HG03045 (cell line): ENCODE data around the gene COQ5.

Experiments
- ATAC-seq: cut with Tn5 transposase; IDR thresholded peaks from one replicate; pipeline ENCODE4 v1.9.1; 2021; ENCODE audit warnings: mild to moderate bottlenecking, moderate library complexity; ENCODE audit not compliant: unreplicated experiment

Gene COQ5

GRCh38 chr12:120485961-120486881 is 42.7 kb downstream of the COQ5 start:
- no peak for ATAC-seq

GRCh38 chr12:120483621-120484020 is 45.3 kb downstream of the COQ5 start:
- no peak for ATAC-seq

- no peak for ATAC-seq
Measured at GRCh38 chr12:120481022-120481767, 47.8 kb downstream of the COQ5 start.

GRCh38 chr12:120480211-120480610 is 48.7 kb downstream of the COQ5 start:
- ATAC-seq, result no peak

- no peak for ATAC-seq
Measured at GRCh38 chr12:120479458-120479857, 49.5 kb downstream of the COQ5 start.

- ATAC-seq, result no peak
Measured at GRCh38 chr12:120475643-120476042, 53.3 kb downstream of the COQ5 start.

- ATAC-seq, result no peak
Measured at GRCh38 chr12:120474616-120474960, 54.4 kb downstream of the COQ5 start.

GRCh38 chr12:120473807-120474615 is 54.9 kb downstream of the COQ5 start:
- ATAC-seq, result no peak

GRCh38 chr12:120472521-120472920 is 56.4 kb downstream of the COQ5 start:
- no peak for ATAC-seq

- no peak for ATAC-seq
Measured at GRCh38 chr12:120470150-120470784, 58.7 kb downstream of the COQ5 start.

- peak; percentile 86 for ATAC-seq
Measured at GRCh38 chr12:120469450-120470149, 59.4 kb downstream of the COQ5 start, which contains the start of gene SRSF9. Gene SRSF9 (minus strand): TSS chr12:120469748. CDS start chr12:120469609, 139 bp downstream.

GRCh38 chr12:120468821-120469449 is 60.0 kb downstream of the COQ5 start:
- peak; percentile 27 for ATAC-seq

- ATAC-seq, result no peak
Measured at GRCh38 chr12:120468325-120468820, 60.6 kb downstream of the COQ5 start.

GRCh38 chr12:120467439-120467838 is 61.5 kb downstream of the COQ5 start:
- ATAC-seq, result no peak

GRCh38 chr12:120466560-120467315 is 62.2 kb downstream of the COQ5 start:
- ATAC-seq, result no peak

GRCh38 chr12:120465756-120466155 is 63.2 kb downstream of the COQ5 start:
- ATAC-seq, result no peak

- no peak for ATAC-seq
Measured at GRCh38 chr12:120463712-120464111, 65.2 kb downstream of the COQ5 start.

- no peak for ATAC-seq
Measured at GRCh38 chr12:120462099-120462640, 66.8 kb downstream of the COQ5 start.
